ENCODE results near the gene ZNF264.

Gene ZNF264

GRCh38 chr19:57227502-57227901, 36.2 kb downstream of the ZNF264 start:
- TF ChIP-seq HDGF (IDR thresholded peaks at IDR 0.05; ENCODE audit: borderline replicate concordance) (no peak), L3MBTL2 (conservative IDR thresholded peaks at IDR 0.05) (no peak), CTBP1 (IDR thresholded peaks at IDR 0.05; ENCODE audit: borderline replicate concordance) (no peak), FOXK2 (IDR thresholded peaks at IDR 0.05) (no peak), ELF4 (IDR thresholded peaks at IDR 0.05) (no peak), TARDBP (IDR thresholded peaks at IDR 0.05) (no peak), BHLHE40 (IDR thresholded peaks at IDR 0.05; ENCODE audit: borderline replicate concordance) (no peak), ARNT (IDR thresholded peaks at IDR 0.05) (no peak), LEF1 (IDR thresholded peaks at IDR 0.05; ENCODE audit: borderline replicate concordance) (no peak), FOXA1 (IDR thresholded peaks at IDR 0.05) (no peak), FOXM1 (IDR thresholded peaks at IDR 0.05; ENCODE audit: borderline replicate concordance) (no peak), NFRKB (IDR thresholded peaks at IDR 0.05) (no peak), ZNF384 (IDR thresholded peaks at IDR 0.05) (no peak), SUZ12 (IDR thresholded peaks at IDR 0.05) (no peak)
- no peak for DNase-seq (ENCODE audit: extremely low spot score)
- ChIA-PET CTCF (no interaction called here), POLR2A (no interaction called here)

- TF ChIP-seq FOXM1 (IDR thresholded peaks at IDR 0.05; ENCODE audit: borderline replicate concordance) (no peak), SUZ12 (IDR thresholded peaks at IDR 0.05) (no peak), SP1 (IDR thresholded peaks at IDR 0.05) (no peak), FOXA1 (IDR thresholded peaks at IDR 0.05) (no peak), ELF4 (IDR thresholded peaks at IDR 0.05) (no peak), LEF1 (IDR thresholded peaks at IDR 0.05; ENCODE audit: borderline replicate concordance) (no peak), L3MBTL2 (conservative IDR thresholded peaks at IDR 0.05) (no peak), HDGF (IDR thresholded peaks at IDR 0.05; ENCODE audit: borderline replicate concordance) (no peak), ARNT (IDR thresholded peaks at IDR 0.05) (no peak), FOXK2 (IDR thresholded peaks at IDR 0.05) (no peak), NFRKB (IDR thresholded peaks at IDR 0.05) (no peak), ZNF384 (IDR thresholded peaks at IDR 0.05) (no peak), CTBP1 (IDR thresholded peaks at IDR 0.05; ENCODE audit: borderline replicate concordance) (no peak), TARDBP (IDR thresholded peaks at IDR 0.05) (no peak), PKNOX1 (IDR thresholded peaks at IDR 0.05) (no peak), BHLHE40 (IDR thresholded peaks at IDR 0.05; ENCODE audit: borderline replicate concordance) (no peak)
- ChIA-PET POLR2A (interaction anchor here (0.9 kb wide), 1 partner anchor 8 kb away, joined by 3 read pairs; the partner anchor contains the start of gene ZNF805), CTCF (no interaction called here)
- DNase-seq (ENCODE audit: extremely low spot score), result no peak
Measured at GRCh38 chr19:57231686-57232085, 40.4 kb downstream of the ZNF264 start.

GRCh38 chr19:57233207-57233606, 41.9 kb downstream of the ZNF264 start:
- no peak for DNase-seq (ENCODE audit: extremely low spot score)
- TF ChIP-seq ELF4 (IDR thresholded peaks at IDR 0.05), result no peak
- TF ChIP-seq ARNT (IDR thresholded peaks at IDR 0.05), result no peak
- no peak for TF ChIP-seq HDGF (IDR thresholded peaks at IDR 0.05; ENCODE audit: borderline replicate concordance)
- ChIA-PET POLR2A (no interaction called here), CTCF (no interaction called here)

GRCh38 chr19:57239982-57240310, 48.6 kb downstream of the ZNF264 start:
- DNase-seq (ENCODE audit: extremely low spot score), result no peak
- ChIA-PET CTCF (no interaction called here), POLR2A (interaction anchor here (1.0 to 1.5 kb wide), 3 partner anchors 9 to 111 kb away, joined by 3 to 4 read pairs (median 3); partner anchors contain the start of gene ZNF304)
- TF ChIP-seq L3MBTL2 (conservative IDR thresholded peaks at IDR 0.05), result no peak
- TF ChIP-seq ELF4 (IDR thresholded peaks at IDR 0.05), result no peak
- no peak for TF ChIP-seq FOXM1 (IDR thresholded peaks at IDR 0.05; ENCODE audit: borderline replicate concordance)
- TF ChIP-seq TARDBP (IDR thresholded peaks at IDR 0.05), result no peak
- TF ChIP-seq FOXK2 (IDR thresholded peaks at IDR 0.05), result no peak
- TF ChIP-seq FOXA1 (IDR thresholded peaks at IDR 0.05), result no peak

GRCh38 chr19:57240311-57241090, 49.2 kb downstream of the ZNF264 start, which contains the start of gene ZNF805:
Gene ZNF805, plus strand, starts transcription at chr19:57240632. Its CDS starts 260 bp downstream, at chr19:57240892.
- POLR2A ChIA-PET, result interaction anchor here (0.5 to 1.5 kb wide), 5 partner anchors 9 to 110 kb away, joined by 3 to 4 read pairs (median 3); partner anchors contain the start of gene ZNF304
- CTCF ChIA-PET, result no interaction called here
- TF ChIP-seq BHLHE40 (IDR thresholded peaks at IDR 0.05; ENCODE audit: borderline replicate concordance), result no peak
- no peak for TF ChIP-seq FOXA1 (IDR thresholded peaks at IDR 0.05)
- TF ChIP-seq PKNOX1 (IDR thresholded peaks at IDR 0.05), result peak; percentile 82
- TF ChIP-seq L3MBTL2 (conservative IDR thresholded peaks at IDR 0.05), result peak; percentile 80
- TF ChIP-seq LEF1 (IDR thresholded peaks at IDR 0.05; ENCODE audit: borderline replicate concordance), result no peak
- no peak for TF ChIP-seq NFRKB (IDR thresholded peaks at IDR 0.05)
- TF ChIP-seq SUZ12 (IDR thresholded peaks at IDR 0.05), result no peak
- no peak for TF ChIP-seq ZNF384 (IDR thresholded peaks at IDR 0.05)
- no peak for TF ChIP-seq FOXK2 (IDR thresholded peaks at IDR 0.05)
- no peak for TF ChIP-seq CTBP1 (IDR thresholded peaks at IDR 0.05; ENCODE audit: borderline replicate concordance)
- TF ChIP-seq ELF4 (IDR thresholded peaks at IDR 0.05), result peak; percentile 68

GRCh38 chr19:57241176-57241575, 49.9 kb downstream of the ZNF264 start:
- ChIA-PET CTCF (no interaction called here), POLR2A (no interaction called here)
- no peak for TF ChIP-seq LEF1 (IDR thresholded peaks at IDR 0.05; ENCODE audit: borderline replicate concordance)
- TF ChIP-seq HDGF (IDR thresholded peaks at IDR 0.05; ENCODE audit: borderline replicate concordance), result no peak
- no peak for TF ChIP-seq CTBP1 (IDR thresholded peaks at IDR 0.05; ENCODE audit: borderline replicate concordance)
- TF ChIP-seq PKNOX1 (IDR thresholded peaks at IDR 0.05), result no peak
- TF ChIP-seq FOXM1 (IDR thresholded peaks at IDR 0.05; ENCODE audit: borderline replicate concordance), result no peak
- TF ChIP-seq ELF4 (IDR thresholded peaks at IDR 0.05), result no peak
- no peak for TF ChIP-seq SP1 (IDR thresholded peaks at IDR 0.05)
- no peak for TF ChIP-seq TARDBP (IDR thresholded peaks at IDR 0.05)
- no peak for TF ChIP-seq NFRKB (IDR thresholded peaks at IDR 0.05)
- TF ChIP-seq L3MBTL2 (conservative IDR thresholded peaks at IDR 0.05), result no peak
- TF ChIP-seq FOXK2 (IDR thresholded peaks at IDR 0.05), result no peak
- no peak for TF ChIP-seq ZNF384 (IDR thresholded peaks at IDR 0.05)
- no peak for TF ChIP-seq BHLHE40 (IDR thresholded peaks at IDR 0.05; ENCODE audit: borderline replicate concordance)
- DNase-seq (ENCODE audit: extremely low spot score), result no peak

More at GRCh38 chr19:57240311-57241090, 49.2 kb downstream of the ZNF264 start, which contains the start of gene ZNF805:
- DNase-seq (ENCODE audit: extremely low spot score), result peak; percentile 93
